Measurements from ENCODE around the gene PCDHA1.

GRCh38 chr5:140785905-140786686, at the start of gene PCDHA1:
- no peak for TF ChIP-seq EP300 (IDR thresholded peaks at IDR 0.05; ENCODE audit: borderline replicate concordance)
- TF ChIP-seq, protein P1, sequence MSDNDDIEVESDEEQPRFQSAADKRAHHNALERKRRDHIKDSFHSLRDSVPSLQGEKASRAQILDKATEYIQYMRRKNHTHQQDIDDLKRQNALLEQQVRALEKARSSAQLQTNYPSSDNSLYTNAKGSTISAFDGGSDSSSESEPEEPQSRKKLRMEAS (IDR thresholded peaks at IDR 0.05), result no peak
- TF ChIP-seq CEBPB (IDR thresholded peaks at IDR 0.05), result no peak
- no peak for TF ChIP-seq TAF1 (IDR thresholded peaks at IDR 0.05; ENCODE audit: low read depth)
- no peak for TF ChIP-seq TEAD4 (IDR thresholded peaks at IDR 0.05)
- no peak for TF ChIP-seq YY1 (IDR thresholded peaks at IDR 0.05; ENCODE audit: low read depth)
- TF ChIP-seq FOXM1 (IDR thresholded peaks at IDR 0.05; ENCODE audit: borderline replicate concordance, low read depth), result no peak
